RWPE2 (cell line): ENCODE measurements around the gene SERPINA3.

Experiments used
- ATAC-seq: fragments of 200-7000 bp; cut with Tn5 transposase; 3 replicates; pipeline ENCODE4 v1.9.1; 2021; ENCODE audit warnings: low read depth
- DNase-seq: peaks from one replicate; pipeline ENCODE4 v3.0.0-alpha.2; 2020; ENCODE audit warnings: low spot score
- H3K27ac ChIP-seq: fragments of 450-650 bp; 2 replicates; pipeline ENCODE4 v1.5.1; 2017; ENCODE audit warnings: mild to moderate bottlenecking; ENCODE audit not compliant: poor library complexity, severe bottlenecking
- H3K27me3 ChIP-seq: fragments of 250-450 bp; sonication (Bioruptor Pico); 2 replicates; pipeline ENCODE4 v1.5.1; 2021; ENCODE audit warnings: mild to moderate bottlenecking, moderate library complexity; ENCODE audit not compliant: insufficient read depth, poor library complexity, severe bottlenecking
- H3K36me3 ChIP-seq: fragments of 250-450 bp; sonication (Bioruptor Pico); 2 replicates; pipeline ENCODE4 v1.5.1; 2020; ENCODE audit warnings: low read depth, mild to moderate bottlenecking, moderate library complexity
- H3K4me1 ChIP-seq: fragments of 250-450 bp; sonication (Bioruptor Pico); 2 replicates; pipeline ENCODE4 v1.5.1; 2021; ENCODE audit warnings: mild to moderate bottlenecking, moderate library complexity; ENCODE audit not compliant: insufficient read depth, poor library complexity, severe bottlenecking
- H3K4me3 ChIP-seq: fragments of 250-450 bp; sonication (Bioruptor Pico); 2 replicates; pipeline ENCODE4 v1.5.1; 2021; ENCODE audit warnings: mild to moderate bottlenecking, moderate library complexity; ENCODE audit not compliant: severe bottlenecking
- H3K9me3 ChIP-seq: fragments of 250-450 bp; sonication (Bioruptor Pico); 2 replicates; pipeline ENCODE4 v1.5.1; 2021; ENCODE audit warnings: mild to moderate bottlenecking, moderate library complexity; ENCODE audit not compliant: severe bottlenecking
- CTCF ChIP-seq: fragments of 450-650 bp; IDR thresholded peaks from one replicate; pipeline ENCODE4 v1.5.1; 2017; ENCODE audit warnings: mild to moderate bottlenecking, moderate library complexity; ENCODE audit not compliant: poor library complexity, severe bottlenecking

SERPINA3 gene

GRCh38 chr14:94631050-94631449 lies 18.9 kb downstream of the SERPINA3 start:
- no peak overlapping the region for H3K4me3 ChIP-seq
- H3K27me3 ChIP-seq, result peaks cover 6% of the 10 kb centered on the region
- no peaks in the 10 kb centered on the region for H3K4me1 ChIP-seq
- H3K36me3 ChIP-seq, result no peaks in the 10 kb centered on the region
- H3K27ac ChIP-seq, result no peak overlapping the region
- H3K9me3 ChIP-seq, result no peaks in the 10 kb centered on the region
- DNase-seq (no peak), ATAC-seq (no peak)
- no peak for TF ChIP-seq CTCF

GRCh38 chr14:94631536-94632304 lies 19.5 kb downstream of the SERPINA3 start:
- Histone ChIP-seq H3K4me3 (no peak overlapping the region), H3K9me3 (no peaks in the 10 kb centered on the region), H3K36me3 (no peaks in the 10 kb centered on the region), H3K27me3 (peaks cover 6% of the 10 kb centered on the region), H3K4me1 (no peaks in the 10 kb centered on the region), H3K27ac (no peak overlapping the region)
- DNase-seq (peak; percentile 36), ATAC-seq (no peak)
- no peak for TF ChIP-seq CTCF

- H3K4me1 ChIP-seq, result no peaks in the 10 kb centered on the region
- H3K36me3 ChIP-seq, result no peaks in the 10 kb centered on the region
- H3K9me3 ChIP-seq, result no peaks in the 10 kb centered on the region
- H3K27ac ChIP-seq, result no peak overlapping the region
- ATAC-seq (no peak; the same call in 2 of the 3 replicates), DNase-seq (peak; percentile 34)
- TF ChIP-seq CTCF, result no peak
- H3K4me3 ChIP-seq, result no peak overlapping the region
- peaks cover 6% of the 10 kb centered on the region for H3K27me3 ChIP-seq
These were observed 20.1 kb downstream of the SERPINA3 start for GRCh38 chr14:94632305-94632590.

GRCh38 chr14:94633121-94633520 lies 20.9 kb downstream of the SERPINA3 start:
- Histone ChIP-seq H3K27ac (no peak overlapping the region), H3K4me1 (no peaks in the 10 kb centered on the region), H3K9me3 (no peaks in the 10 kb centered on the region), H3K36me3 (no peaks in the 10 kb centered on the region), H3K4me3 (no peak overlapping the region), H3K27me3 (peaks cover 6% of the 10 kb centered on the region)
- DNase-seq (peak; percentile 54), ATAC-seq (no peak)
- no peak for TF ChIP-seq CTCF

- H3K36me3 ChIP-seq, result no peaks in the 10 kb centered on the region
- no peak overlapping the region for H3K4me3 ChIP-seq
- peaks cover 6% of the 10 kb centered on the region for H3K27me3 ChIP-seq
- no peak for TF ChIP-seq CTCF
- H3K4me1 ChIP-seq, result no peaks in the 10 kb centered on the region
- ATAC-seq, result no peak
- no peaks in the 10 kb centered on the region for H3K9me3 ChIP-seq
- DNase-seq, result no peak
- H3K27ac ChIP-seq, result no peak overlapping the region
These were observed 23.0 kb downstream of the SERPINA3 start for GRCh38 chr14:94635154-94635553.
